Psoas muscle (tissue), 8 donors: ENCODE data around the gene LUZP2. TPM values are rescaled to one million over a fixed set of nuclear protein-coding genes. Genes with fewer than 3 reads are reported as not detected.

Experiments used
- ATAC-seq, 4 donors: fragments of 200-7000 bp; cut with Tn5 transposase; one replicate each; pipeline ENCODE4 v1.9.1; 2020; ENCODE audit warnings: moderate library complexity in 3 of 4, mild to moderate bottlenecking in 2 of 4
- DNase-seq, 2 donors: peaks; one replicate each; pipeline ENCODE4 v3.0.0-alpha.2; 2020
- H3K27ac ChIP-seq: fragments of 200-600 bp; one replicate; pipeline ENCODE4 v1.8.0; 2022
- H3K27me3 ChIP-seq, 3 donors: fragments of 200-600 bp in 1 of 3; one replicate each; pipeline versions ENCODE4 v1.6.1 to v1.8.0; 2013 to 2022; ENCODE audit warnings: low read length in 2 of 3, mild to moderate bottlenecking in 2 of 3, moderate library complexity in 1 of 3; ENCODE audit not compliant: insufficient read depth in 3 of 3
- H3K36me3 ChIP-seq, 2 donors: fragments of 200-600 bp in 1 of 2; one replicate each; pipeline versions ENCODE4 v1.6.1 to v1.8.0; 2013 to 2022; ENCODE audit warnings: low read depth in 1 of 2, mild to moderate bottlenecking in 1 of 2, moderate library complexity in 1 of 2; ENCODE audit not compliant: insufficient read depth in 1 of 2
- H3K4me1 ChIP-seq: fragments of 200-600 bp; one replicate; pipeline ENCODE4 v1.8.0; 2022
- H3K4me3 ChIP-seq: fragments of 200-600 bp; one replicate; pipeline ENCODE4 v1.8.0; 2022; ENCODE audit warnings: mild to moderate bottlenecking
- H3K9me3 ChIP-seq: fragments of 200-600 bp; one replicate; pipeline ENCODE4 v1.8.0; 2022
- WGBS, 3 donors: extraction: QIAGEN DNeasy Blood & Tissue Kit; methylation state at CpG; one replicate each; pipeline versions ENCODE4 v1.1.6 to v1.1.7; 2013; 5-methylcytosine and 5-hydroxymethylcytosine counted together
- intact Hi-C, 2 donors: fragments of 100-400 bp; cut with DNase I; formaldehyde crosslinking; loops; one replicate each; pipeline versions ENCODE4 v1.11.0 to v1.14.2; 2022
- polyA plus RNA-seq, 3 donors: library from polyadenylated mRNA; stranded (reverse); fragments of 200-250 nt; gene quantifications; one replicate each; pipeline ENCODE4 v1.2.3, GENCODE V29; 2013
- total RNA-seq, 4 donors: library from RNA; stranded (reverse); fragmentation: NEBNext Ultra II Directional in 2 of 4; extraction: Animal tissue kit (Norgen Biotek cat#: 25700) in 2 of 4; gene quantifications; one replicate each; pipeline versions ENCODE4 v1.2.1 to v1.2.4, GENCODE V29; 2021 to 2023
- TF ChIP-seq, protein P1 (sequence below): fragments of 200-600 bp; IDR thresholded peaks from one replicate; pipeline ENCODE4 v1.8.0; 2022; ENCODE audit warnings: antibody characterized with exemption
- donor health status: healthy with polysubstance abuse.
- donor health status: DM: no; HTN: no; CAD: no; lungs with moderate emphysema.
- donor health status: Bipolar disorder and iron deficiency.
- donor health status: healthy.
- donor health status: DM: yes; HTN: yes; CAD: no.
- donor health status: DM: no; HTN: no; CAD: no.
- donor health status: DM: no; HTN: no; CAD: no.
- donor health status: DM: yes; HTN: yes; CAD: no.

The LUZP2 gene
- total and polyA plus RNA-seq, 7 donors, result 0.01 TPM; not detected in 5

DNA sequence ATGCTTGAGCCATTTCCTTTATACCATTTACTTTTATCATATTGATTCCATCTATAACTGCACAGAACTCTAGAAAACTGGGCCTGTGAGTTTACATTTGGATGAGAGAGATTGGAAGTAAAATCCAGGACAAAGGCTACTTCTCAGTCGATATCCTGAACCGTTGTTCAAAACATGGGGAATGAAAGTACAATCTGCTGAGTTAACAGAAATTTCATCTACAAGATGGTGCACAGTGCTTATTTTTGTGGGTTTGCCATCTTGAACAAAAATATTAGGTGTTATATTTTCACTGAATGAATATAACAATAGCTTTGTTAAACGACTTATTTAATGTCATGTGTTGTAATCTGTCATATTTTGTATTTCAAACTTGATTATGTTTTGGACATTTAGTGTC, 622.6 kb downstream of the LUZP2 start:
- ATAC-seq, result no peak
- intact Hi-C loops, result no loop called here
- TF ChIP-seq, protein P1, sequence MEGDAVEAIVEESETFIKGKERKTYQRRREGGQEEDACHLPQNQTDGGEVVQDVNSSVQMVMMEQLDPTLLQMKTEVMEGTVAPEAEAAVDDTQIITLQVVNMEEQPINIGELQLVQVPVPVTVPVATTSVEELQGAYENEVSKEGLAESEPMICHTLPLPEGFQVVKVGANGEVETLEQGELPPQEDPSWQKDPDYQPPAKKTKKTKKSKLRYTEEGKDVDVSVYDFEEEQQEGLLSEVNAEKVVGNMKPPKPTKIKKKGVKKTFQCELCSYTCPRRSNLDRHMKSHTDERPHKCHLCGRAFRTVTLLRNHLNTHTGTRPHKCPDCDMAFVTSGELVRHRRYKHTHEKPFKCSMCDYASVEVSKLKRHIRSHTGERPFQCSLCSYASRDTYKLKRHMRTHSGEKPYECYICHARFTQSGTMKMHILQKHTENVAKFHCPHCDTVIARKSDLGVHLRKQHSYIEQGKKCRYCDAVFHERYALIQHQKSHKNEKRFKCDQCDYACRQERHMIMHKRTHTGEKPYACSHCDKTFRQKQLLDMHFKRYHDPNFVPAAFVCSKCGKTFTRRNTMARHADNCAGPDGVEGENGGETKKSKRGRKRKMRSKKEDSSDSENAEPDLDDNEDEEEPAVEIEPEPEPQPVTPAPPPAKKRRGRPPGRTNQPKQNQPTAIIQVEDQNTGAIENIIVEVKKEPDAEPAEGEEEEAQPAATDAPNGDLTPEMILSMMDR, result no peak

More for the DNA sequence above, 622.6 kb downstream of the LUZP2 start:
- WGBS, 3 donors, result 78 to 95% (median 84%) methylated on average over 3 of the region's 3 CpGs
- Histone ChIP-seq H3K36me3 (no peaks in the 10 kb centered on the region), H3K27ac (no peak overlapping the region), H3K4me1 (no peaks in the 10 kb centered on the region), H3K4me3 (no peak overlapping the region), H3K9me3 (no peaks in the 10 kb centered on the region), H3K27me3 (no peaks in the 10 kb centered on the region)
- DNase-seq, result no peak
